Endothelial cell of umbilical vein (primary cell): Measurements from ENCODE around the gene LSM3. TPM values are rescaled to one million over a fixed set of nuclear protein-coding genes. Genes with fewer than 3 reads are reported as not detected.

ENCODE experiments used
- BruUV-seq: library from RNA; stranded (reverse); fragments of 400-500 nt; replicated peaks from 2 replicates; lab custom pipeline; 2021; lab: Mats Ljungman, UMichigan
- CTCF ChIA-PET: fragments of 300-600, 350-600 bp; sonication (Branson Sonifier 250); formaldehyde crosslinking; loops from one replicate; lab custom pipeline; 2021; ENCODE audit warnings: antibody characterized with exemption, inconsistent platforms; lab: Charles Lee
- POLR2A ChIA-PET: fragments of 300-600, 350-600 bp; sonication (Branson Sonifier 250); formaldehyde crosslinking; loops from one replicate; lab custom pipeline; 2021; ENCODE audit warnings: antibody characterized with exemption, inconsistent platforms; lab: Charles Lee
- DNase-seq: peaks from one replicate; pipeline ENCODE4 v3.0.0-alpha.2; 2011; ENCODE audit warnings: low read depth, low spot score
- FAIRE-seq: peaks from 2 replicates; lab custom pipeline; 2011; peaks lifted over from hg19 to GRCh38; lab: Jason Lieb, UNC
- H2AFZ ChIP-seq: 2 replicates; pipeline ENCODE4 v1.6.0; 2012; ENCODE audit warnings: low read depth, low read length, control low read depth, inconsistent platforms
- H3K27ac ChIP-seq: 2 replicates; pipeline ENCODE4 v1.5.1; 2011; ENCODE audit warnings: low read depth, mild to moderate bottlenecking, control low read depth, low read length, moderate library complexity; ENCODE audit not compliant: insufficient read depth
- H3K27me3 ChIP-seq, 2 experiments: 2 replicates each; pipeline versions ENCODE4 v1.6.0 to v1.6.1; 2011; ENCODE audit warnings: low read length in 2 of 2, mixed read lengths in 1 of 2; ENCODE audit not compliant: control insufficient read depth in 2 of 2, insufficient read depth in 2 of 2
- H3K36me3 ChIP-seq, 2 experiments: 2 replicates in 1 of 2; 3 replicates in 1 of 2; pipeline ENCODE4 v1.5.1; 2011; ENCODE audit warnings: low read length in 2 of 2, mild to moderate bottlenecking in 1 of 2, moderate library complexity in 1 of 2; ENCODE audit not compliant: control insufficient read depth in 2 of 2, insufficient read depth in 2 of 2; ENCODE audit errors: extremely low read depth in 1 of 2
- H3K4me1 ChIP-seq: 3 replicates; pipeline ENCODE4 v1.5.1; 2011; ENCODE audit warnings: mild to moderate bottlenecking, low read length; ENCODE audit not compliant: control insufficient read depth, insufficient read depth; ENCODE audit errors: extremely low read depth
- H3K4me2 ChIP-seq: 2 replicates; pipeline ENCODE4 v1.6.1; 2011; ENCODE audit warnings: low read length, control low read depth, mixed read lengths; ENCODE audit not compliant: insufficient read depth
- H3K4me3 ChIP-seq, 3 experiments: fragments of 200-600 bp in 1 of 3; sonication (generic), shearing (Covaris generic) in 1 of 3; replicated peaks in 1 of 3; 2 replicates each; pipeline ENCODE4 v1.5.1; 2011 to 2016; ENCODE audit warnings: control low read depth in 3 of 3, low read length in 3 of 3, mild to moderate bottlenecking in 2 of 3, inconsistent platforms in 1 of 3, low read depth in 1 of 3, moderate library complexity in 1 of 3; ENCODE audit not compliant: insufficient read depth in 1 of 3
- H3K79me2 ChIP-seq: 2 replicates; pipeline ENCODE4 v1.6.0; 2012; ENCODE audit warnings: low read length, inconsistent platforms; ENCODE audit not compliant: control insufficient read depth, insufficient read depth
- H3K9ac ChIP-seq: replicated peaks from 2 replicates; pipeline ENCODE3; 2011; ENCODE audit warnings: low read length, control low read depth; ENCODE audit not compliant: insufficient read depth; ENCODE audit errors: extremely low read depth
- H3K9me1 ChIP-seq: replicated peaks from 3 replicates; pipeline ENCODE4 v1.6.0; 2011; ENCODE audit warnings: mild to moderate bottlenecking, low read length; ENCODE audit not compliant: control insufficient read depth, insufficient read depth; ENCODE audit errors: extremely low read depth
- H3K9me3 ChIP-seq: replicated peaks from 2 replicates; pipeline ENCODE4 v1.5.1; 2012; ENCODE audit warnings: low read length, inconsistent platforms; ENCODE audit not compliant: control insufficient read depth, insufficient read depth
- H4K20me1 ChIP-seq: replicated peaks from 2 replicates; pipeline ENCODE3; 2011; ENCODE audit warnings: mild to moderate bottlenecking, low read length; ENCODE audit not compliant: control insufficient read depth, insufficient read depth; ENCODE audit errors: extremely low read depth
- CTCF ChIP-seq, 2 donors: IDR thresholded peaks; 1 replicate in 1 of 2; 2 replicates in 1 of 2; pipeline ENCODE4 v1.5.1; 2011; ENCODE audit warnings: low read length in 2 of 2, mild to moderate bottlenecking in 2 of 2, moderate library complexity in 2 of 2, control low read depth in 1 of 2, inconsistent platforms in 1 of 2, low read depth in 1 of 2; ENCODE audit not compliant: insufficient read depth in 1 of 2; ENCODE audit errors: extremely low read depth in 1 of 2
- EZH2 ChIP-seq: IDR thresholded peaks from 2 replicates; pipeline ENCODE4 v1.6.1; 2012; ENCODE audit warnings: borderline replicate concordance, low read depth, mild to moderate bottlenecking, moderate library complexity, low read length, inconsistent platforms; ENCODE audit not compliant: severe bottlenecking
- FOS ChIP-seq: IDR thresholded peaks from 2 replicates; pipeline ENCODE4 v1.6.1; 2011; ENCODE audit warnings: mild to moderate bottlenecking, low read length, moderate library complexity, borderline replicate concordance; ENCODE audit not compliant: insufficient read depth
- GATA2 ChIP-seq: IDR thresholded peaks from 2 replicates; pipeline ENCODE4 v1.7.0; 2011; ENCODE audit warnings: low read depth, mild to moderate bottlenecking, moderate library complexity, mixed read lengths, low read length; ENCODE audit not compliant: insufficient read length, insufficient read depth
- JUN ChIP-seq: IDR thresholded peaks from 2 replicates; pipeline ENCODE4 v1.6.1; 2011; ENCODE audit warnings: borderline replicate concordance, low read depth; ENCODE audit not compliant: insufficient read length, insufficient read depth
- MYC ChIP-seq: IDR thresholded peaks from one replicate; pipeline ENCODE4 v1.6.1; 2011; ENCODE audit warnings: mild to moderate bottlenecking, low read depth, low read length
- POLR2A ChIP-seq: IDR thresholded peaks from 2 replicates; pipeline ENCODE4 v1.6.1; 2012; ENCODE audit warnings: low read depth, mild to moderate bottlenecking, control low read depth, low read length
- POLR2AphosphoS5 ChIP-seq: IDR thresholded peaks from 2 replicates; pipeline ENCODE4 v1.6.1; 2012; ENCODE audit warnings: low read depth, mild to moderate bottlenecking, control low read depth, low read length, moderate library complexity; ENCODE audit not compliant: insufficient read depth
- dilution Hi-C: fragments of 300-500 bp; cut with MboI; formaldehyde crosslinking; loops from one replicate; pipeline ENCODE4 v1.15.0; 2019; ENCODE audit warnings: low sequenced_read_pairs; ENCODE audit not compliant: extremely low pct_ligation_motif_present
- intact Hi-C: fragments of 100-400 bp; cut with micrococcal nuclease; formaldehyde crosslinking; loops from one replicate; pipeline ENCODE4 v1.10.0; 2022
- polyA plus RNA-seq, 4 experiments: library from polyadenylated mRNA; depleted of rRNA in 3 of 4; stranded (reverse) in 3 of 4; unstranded in 1 of 4; fragments of >200 nt; gene quantifications; 2 replicates each; pipeline versions ENCODE4 v1.2.1 to v1.2.3, GENCODE V29; 2011 to 2012; ENCODE audit warnings: missing spikeins in 1 of 4
- total RNA-seq: library from RNA; stranded (reverse); gene quantifications from 2 replicates; pipeline ENCODE4 v1.2.3, GENCODE V29; 2021
- TF ChIP-seq, protein P1 (sequence below): IDR thresholded peaks from 2 replicates; pipeline ENCODE4 v1.6.1; 2011; ENCODE audit not compliant: insufficient read depth, insufficient read length

LSM3 gene
- total and polyA plus RNA-seq, 2 donors (not counting 3 experiments of a cell fraction or from before 2014, with no cell fraction given), result 4.4 to 13.0 TPM

DNA sequence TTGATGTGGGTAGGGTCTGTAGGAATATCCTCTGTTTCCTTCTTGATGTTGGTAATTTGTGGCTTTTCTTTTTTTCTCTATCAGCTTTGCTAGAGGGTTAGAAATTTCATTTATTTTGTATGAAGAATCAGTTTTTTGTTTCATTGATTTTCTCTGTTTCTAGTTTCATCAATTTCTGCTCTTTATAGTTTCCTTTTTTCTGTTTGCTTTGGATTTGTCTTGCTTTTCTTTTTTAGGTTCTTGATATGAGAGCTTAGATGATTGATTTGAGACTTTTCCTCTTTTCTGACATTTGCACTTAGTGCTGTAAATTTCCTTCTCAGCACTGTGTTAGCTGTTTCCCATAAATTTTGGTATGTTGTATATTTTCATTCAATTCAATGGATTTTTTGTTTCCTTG, 61.3 kb downstream of the LSM3 start:
- Histone ChIP-seq H3K9ac (no peak overlapping the region), H3K4me3 (no peak overlapping the region), H2AFZ (no peak overlapping the region), H3K9me3 (no peaks in the 10 kb centered on the region), H3K4me2 (no peak overlapping the region), H3K9me1 (no peaks in the 10 kb centered on the region), H3K27ac (no peak overlapping the region), H3K27me3 (peaks cover 4 to 7% of the 10 kb centered on the region in 2 experiments), H3K4me1 (peaks cover 3% of the 10 kb centered on the region), H4K20me1 (no peaks in the 10 kb centered on the region), H3K79me2 (no peaks in the 10 kb centered on the region), H3K36me3 (no peaks in the 10 kb centered on the region)
- intact Hi-C loops, result no loop called here
- CTCF ChIA-PET, result interaction anchor here (6.1 kb wide), 1 partner anchor 36 kb away, joined by 27 read pairs; no protein-coding TSS in a partner anchor
- dilution Hi-C loops, result no loop called here
- FAIRE-seq, result no peak
- DNase-seq, result no peak
- BruUV-seq, result no TSS peak
- POLR2A ChIA-PET, result no interaction called here
- TF ChIP-seq POLR2AphosphoS5 (no peak), EZH2 (no peak), GATA2 (no peak), FOS (no peak), JUN (no peak), CTCF (IDR thresholded peaks at IDR 0.05; ENCODE audit: extremely low read depth in 1 of 2, insufficient read depth in 1 of 2, low read depth in 1 of 2, low read length in 2 of 2) (no peak), POLR2A (no peak), MYC (no peak)
- TF ChIP-seq, protein P1, sequence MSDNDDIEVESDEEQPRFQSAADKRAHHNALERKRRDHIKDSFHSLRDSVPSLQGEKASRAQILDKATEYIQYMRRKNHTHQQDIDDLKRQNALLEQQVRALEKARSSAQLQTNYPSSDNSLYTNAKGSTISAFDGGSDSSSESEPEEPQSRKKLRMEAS, result no peak
